NB4 (cell line): ENCODE measurements around the gene RPL5.

Source experiments
- DNase-seq: peaks from one replicate; pipeline ENCODE4 v3.0.0; 2010; ENCODE audit warnings: low read depth
- H3K4me3 ChIP-seq: one replicate; pipeline ENCODE4 v1.5.1; 2011; ENCODE audit warnings: mild to moderate bottlenecking, low read depth, low read length, moderate library complexity
- MYC ChIP-seq: IDR thresholded peaks from 2 replicates; pipeline ENCODE4 v1.6.1; 2011; ENCODE audit warnings: low read depth, low read length
- POLR2A ChIP-seq: IDR thresholded peaks from 2 replicates; pipeline ENCODE4 v1.6.1; 2011; ENCODE audit warnings: mild to moderate bottlenecking; ENCODE audit not compliant: insufficient read length; ENCODE audit errors: extremely low read depth
- TF ChIP-seq, protein P1 (sequence below): IDR thresholded peaks from one replicate; pipeline ENCODE4 v1.5.1; 2012; ENCODE audit warnings: low read depth, low read length
- TF ChIP-seq, protein P2 (sequence below): IDR thresholded peaks from 2 replicates; pipeline ENCODE4 v1.6.1; 2011; ENCODE audit warnings: low read depth, low read length

RPL5 gene

DNA sequence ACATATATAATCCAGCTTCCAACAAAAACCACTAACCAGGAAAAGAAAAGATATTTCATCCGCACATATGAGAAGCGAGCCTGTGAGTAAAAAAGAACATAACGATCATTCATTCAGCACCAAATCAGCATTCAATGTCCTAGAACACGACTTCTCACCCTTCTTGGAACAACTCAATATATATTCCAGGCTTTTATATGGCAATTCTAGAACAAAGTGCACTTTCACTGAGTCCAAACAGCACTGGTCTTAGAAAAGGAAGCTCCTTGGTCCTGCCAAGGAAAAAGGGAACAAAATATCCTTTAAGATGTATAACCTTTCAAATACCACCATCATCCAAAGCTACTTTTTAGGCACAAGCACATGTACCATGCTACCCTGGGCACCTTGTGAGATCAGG lies 44.5 kb downstream of the RPL5 start:
- TF ChIP-seq MYC = no peak
- TF ChIP-seq, protein P1, sequence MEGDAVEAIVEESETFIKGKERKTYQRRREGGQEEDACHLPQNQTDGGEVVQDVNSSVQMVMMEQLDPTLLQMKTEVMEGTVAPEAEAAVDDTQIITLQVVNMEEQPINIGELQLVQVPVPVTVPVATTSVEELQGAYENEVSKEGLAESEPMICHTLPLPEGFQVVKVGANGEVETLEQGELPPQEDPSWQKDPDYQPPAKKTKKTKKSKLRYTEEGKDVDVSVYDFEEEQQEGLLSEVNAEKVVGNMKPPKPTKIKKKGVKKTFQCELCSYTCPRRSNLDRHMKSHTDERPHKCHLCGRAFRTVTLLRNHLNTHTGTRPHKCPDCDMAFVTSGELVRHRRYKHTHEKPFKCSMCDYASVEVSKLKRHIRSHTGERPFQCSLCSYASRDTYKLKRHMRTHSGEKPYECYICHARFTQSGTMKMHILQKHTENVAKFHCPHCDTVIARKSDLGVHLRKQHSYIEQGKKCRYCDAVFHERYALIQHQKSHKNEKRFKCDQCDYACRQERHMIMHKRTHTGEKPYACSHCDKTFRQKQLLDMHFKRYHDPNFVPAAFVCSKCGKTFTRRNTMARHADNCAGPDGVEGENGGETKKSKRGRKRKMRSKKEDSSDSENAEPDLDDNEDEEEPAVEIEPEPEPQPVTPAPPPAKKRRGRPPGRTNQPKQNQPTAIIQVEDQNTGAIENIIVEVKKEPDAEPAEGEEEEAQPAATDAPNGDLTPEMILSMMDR = no peak
- TF ChIP-seq, protein P2, sequence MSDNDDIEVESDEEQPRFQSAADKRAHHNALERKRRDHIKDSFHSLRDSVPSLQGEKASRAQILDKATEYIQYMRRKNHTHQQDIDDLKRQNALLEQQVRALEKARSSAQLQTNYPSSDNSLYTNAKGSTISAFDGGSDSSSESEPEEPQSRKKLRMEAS = no peak
- TF ChIP-seq POLR2A = no peak
- no peak overlapping the region for H3K4me3 ChIP-seq
- no peak for DNase-seq

DNA sequence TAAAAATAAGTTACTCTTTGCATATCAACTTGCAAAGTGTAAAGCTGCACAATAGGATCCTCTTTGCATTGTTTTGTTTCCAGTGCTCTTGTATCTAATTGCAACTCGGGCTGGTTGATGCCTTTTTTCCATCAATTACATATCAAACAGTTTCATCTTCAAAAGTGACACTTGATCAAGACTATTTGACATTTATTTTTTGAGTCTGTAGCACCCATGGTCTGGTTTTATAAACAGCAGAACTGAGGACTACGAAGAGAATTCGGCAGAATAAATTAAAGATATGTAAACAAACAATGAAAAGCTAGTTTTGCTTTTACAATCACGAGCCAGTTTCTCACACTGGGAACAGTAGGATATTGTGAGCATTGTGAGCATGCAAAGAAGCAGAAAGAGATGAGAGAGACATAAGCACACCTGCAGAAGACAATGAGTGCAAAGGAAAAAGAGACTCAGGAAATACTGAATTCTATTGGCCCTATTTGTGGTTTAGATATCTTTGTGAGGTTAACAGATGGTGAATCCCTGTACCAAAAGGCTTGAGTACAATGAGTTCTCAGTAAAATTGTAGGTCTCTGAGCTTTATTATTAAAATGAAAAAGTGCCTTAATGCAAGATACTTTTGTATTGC lies 45.4 kb downstream of the RPL5 start:
- TF ChIP-seq POLR2A = no peak
- TF ChIP-seq, protein P2 = no peak
- TF ChIP-seq, protein P1 = no peak
- no peak for TF ChIP-seq MYC
- no peak for DNase-seq
- no peak overlapping the region for H3K4me3 ChIP-seq

DNA sequence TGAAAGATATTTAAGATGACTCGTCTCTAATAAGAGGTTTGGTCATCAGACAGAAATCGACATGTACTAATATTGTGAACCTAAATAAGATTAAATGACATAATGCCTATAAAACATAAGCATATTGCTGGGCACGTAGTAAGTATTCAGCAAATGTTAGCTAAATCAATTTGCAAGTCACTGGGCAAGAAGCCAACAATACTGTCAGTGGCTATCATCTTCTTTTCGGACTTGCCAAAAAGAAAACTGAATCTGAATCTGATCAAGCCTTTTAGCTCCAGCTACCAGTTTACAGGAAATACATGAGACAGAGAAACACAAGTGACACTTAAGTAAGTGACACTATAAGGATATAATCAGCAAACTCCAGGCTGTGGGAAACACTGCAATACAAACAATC lies 46.0 kb downstream of the RPL5 start:
- TF ChIP-seq, protein P1 = no peak
- TF ChIP-seq MYC (no peak), POLR2A (no peak)
- TF ChIP-seq, protein P2 = no peak
- no peak overlapping the region for H3K4me3 ChIP-seq
- no peak for DNase-seq

DNA sequence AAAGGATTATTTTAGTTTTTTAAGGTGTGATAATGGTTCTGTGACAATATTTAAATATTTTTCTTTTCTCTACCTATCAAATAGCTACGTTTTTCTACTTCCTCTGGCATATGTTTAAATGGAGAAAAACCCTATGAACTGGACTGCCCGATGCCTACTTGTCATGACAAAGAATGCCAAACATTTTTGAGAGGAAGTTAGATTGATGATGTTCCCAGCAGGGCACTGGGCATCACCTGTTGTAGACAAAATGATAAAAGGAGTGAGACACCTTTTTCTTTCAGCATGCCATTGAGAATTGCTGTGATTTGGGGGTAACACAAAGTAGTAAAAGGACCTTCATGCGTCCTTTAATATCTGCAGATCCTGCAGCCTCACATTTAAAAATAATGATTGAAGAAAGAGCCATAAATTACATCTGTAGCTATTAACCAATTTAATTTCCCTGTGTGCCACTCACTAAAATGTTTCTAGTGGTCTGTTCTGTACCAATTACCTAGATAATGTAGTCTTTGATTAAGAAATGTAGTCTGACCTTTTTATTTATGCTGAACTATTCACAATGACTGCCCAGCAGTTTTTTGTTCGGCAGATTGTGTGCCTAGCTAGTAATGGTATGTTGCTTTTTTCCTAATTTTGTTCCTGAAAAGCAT lies 47.6 kb downstream of the RPL5 start:
- TF ChIP-seq POLR2A (no peak), MYC (no peak)
- TF ChIP-seq, protein P2 = no peak
- TF ChIP-seq, protein P1 = no peak
- no peak overlapping the region for H3K4me3 ChIP-seq
- DNase-seq = no peak

DNA sequence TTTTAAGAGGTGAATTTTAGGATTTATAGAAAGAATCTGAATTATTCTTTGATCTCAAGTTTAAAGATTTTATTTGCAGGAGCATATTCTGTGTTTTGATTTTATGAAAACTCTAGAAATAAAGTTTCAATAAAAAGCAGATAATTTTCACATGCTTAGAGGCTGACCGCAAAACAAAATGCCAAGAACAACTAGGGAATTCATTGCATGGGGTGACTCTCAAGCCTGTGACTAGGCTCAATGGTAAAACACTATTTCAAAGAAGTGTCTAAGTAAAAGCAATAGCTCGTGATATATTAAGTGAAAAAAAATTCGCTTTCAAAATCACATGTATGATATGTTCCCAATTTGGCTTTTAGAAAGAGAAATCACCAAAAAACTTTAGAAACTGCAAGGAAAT lies 49.6 kb downstream of the RPL5 start:
- TF ChIP-seq, protein P1 = no peak
- TF ChIP-seq, protein P2 = no peak
- no peak for TF ChIP-seq POLR2A
- no peak for TF ChIP-seq MYC
- DNase-seq = no peak
- no peak overlapping the region for H3K4me3 ChIP-seq
